K562 (cell line): ENCODE data around the gene SPHK1. TPM values are rescaled to one million over a fixed set of nuclear protein-coding genes. Genes with fewer than 3 reads are reported as not detected.
A peak's percentile ranks its signal among the peaks of the same experiment; 100 is the strongest.

Experiments
- CBX8 ChIP-seq: fragments of 200-600 bp; sonication (generic); IDR thresholded peaks from 2 replicates; pipeline ENCODE4 v1.6.1; 2012; ENCODE audit warnings: borderline replicate concordance, mixed run types, low read depth, mild to moderate bottlenecking, moderate library complexity, mixed read lengths, low read length, control low read depth, inconsistent platforms; ENCODE audit not compliant: poor library complexity, severe bottlenecking; ENCODE audit errors: extremely low read depth
- EP300 ChIP-seq: IDR thresholded peaks from 2 replicates; pipeline ENCODE4 v1.6.1; 2012; ENCODE audit warnings: low read length, improper control_type of control experiment
- KDM5B ChIP-seq: fragments of 200-600 bp; sonication (generic); IDR thresholded peaks from 2 replicates; pipeline ENCODE4 v1.6.1; 2012; ENCODE audit warnings: low read depth, mild to moderate bottlenecking, moderate library complexity, low read length, control low read depth, inconsistent platforms; ENCODE audit not compliant: insufficient replicate concordance
- KLF1 ChIP-seq: fragments of 450-650 bp; IDR thresholded peaks from 2 replicates; pipeline ENCODE4 v1.6.1; 2016; ENCODE audit warnings: missing genetic modification characterization, missing compliant biosample characterization
- NFIX ChIP-seq: fragments of 250-450 bp; sonication (Bioruptor Pico); IDR thresholded peaks from 2 replicates; pipeline ENCODE4 v1.4.0; 2020; ENCODE audit warnings: low read depth, mild to moderate bottlenecking, moderate library complexity
- ZBTB11 ChIP-seq, 3 experiments: fragments of 200-800 bp in 1 of 3; fragments of 250-450 bp in 1 of 3; fragments of 450-650 bp in 1 of 3; sonication (Bioruptor Pico) in 1 of 3; sonication (Bioruptor generic) in 1 of 3; formaldehyde crosslinking in 1 of 3; IDR thresholded peaks; 2 replicates each; pipeline versions ENCODE4 v1.6.1 to v1.8.0; 2016 to 2022; ENCODE audit warnings: mild to moderate bottlenecking in 2 of 3, missing genetic modification characterization in 2 of 3, missing compliant biosample characterization in 1 of 3, moderate library complexity in 1 of 3
- ZNF507 ChIP-seq: conservative IDR thresholded peaks from 2 replicates; pipeline ENCODE4 v1.6.1; 2017; ENCODE audit warnings: missing genetic modification characterization, missing compliant biosample characterization
- polyA plus RNA-seq, 8 experiments: library from polyadenylated mRNA; depleted of rRNA in 4 of 8; stranded (reverse) in 5 of 8; unstranded in 3 of 8; fragments of >200 nt; fragmentation: Nextera tagmentation in 2 of 8; fragmentation: Illumina TruSeq in 1 of 8; extraction: Ambion mirVana in 2 of 8; extraction: Trizol in 1 of 8; gene quantifications; 2 replicates each; pipeline versions ENCODE4 v1.2.1 to v1.2.3, GENCODE V29; 2011 to 2014; ENCODE audit warnings: inconsistent platforms in 1 of 8, missing spikeins in 1 of 8
- total RNA-seq, 7 experiments: library from RNA; depleted of rRNA in 6 of 7; stranded (reverse); fragments of >200 nt in 6 of 7; fragmentation: Illumina TruSeq in 2 of 7; extraction: Trizol in 2 of 7; gene quantifications; 2 replicates each; pipeline versions ENCODE4 v1.2.1 to v1.2.3, GENCODE V29; 2011 to 2021; ENCODE audit warnings: low replicate concordance in 1 of 7
- TF ChIP-seq, protein P1 (sequence below): fragments of 250-450 bp; sonication (Bioruptor Pico); IDR thresholded peaks from 2 replicates; pipeline ENCODE4 v1.8.0; 2022; ENCODE audit warnings: moderate library complexity, mild to moderate bottlenecking, inconsistent platforms

SPHK1 gene
- total and polyA plus RNA-seq, 9 of the 15 experiments (the other 6 are each of a cell fraction or from before 2014, with no cell fraction given), result 0.21 to 60.3 (median 14.5) TPM

GRCh38 chr17:76415786-76416185 is 31.4 kb downstream of the SPHK1 start (continued):
- TF ChIP-seq ZBTB11 (CRISPR knock-in tag; IDR thresholded peaks at IDR 0.05) (peak in 1 of 3 experiments; percentile 63; a peak in 2 of 6 replicates), EP300 (no peak), KLF1 (tag) (no peak), KDM5B (no peak), CBX8 (no peak), NFIX (CRISPR knock-in tag) (peak; percentile 72), ZNF507 (tag) (no peak)
- TF ChIP-seq, protein P1, sequence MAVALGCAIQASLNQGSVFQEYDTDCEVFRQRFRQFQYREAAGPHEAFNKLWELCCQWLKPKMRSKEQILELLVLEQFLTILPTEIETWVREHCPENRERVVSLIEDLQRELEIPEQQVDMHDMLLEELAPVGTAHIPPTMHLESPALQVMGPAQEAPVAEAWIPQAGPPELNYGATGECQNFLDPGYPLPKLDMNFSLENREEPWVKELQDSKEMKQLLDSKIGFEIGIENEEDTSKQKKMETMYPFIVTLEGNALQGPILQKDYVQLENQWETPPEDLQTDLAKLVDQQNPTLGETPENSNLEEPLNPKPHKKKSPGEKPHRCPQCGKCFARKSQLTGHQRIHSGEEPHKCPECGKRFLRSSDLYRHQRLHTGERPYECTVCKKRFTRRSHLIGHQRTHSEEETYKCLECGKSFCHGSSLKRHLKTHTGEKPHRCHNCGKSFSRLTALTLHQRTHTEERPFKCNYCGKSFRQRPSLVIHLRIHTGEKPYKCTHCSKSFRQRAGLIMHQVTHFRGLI (CRISPR knock-in tag), result peak; percentile 52; the same call in 1 of the 2 replicates
